Ascending aorta (tissue), 2 donors: Measurements from ENCODE around the gene C2orf15. TPM values are rescaled to one million over a fixed set of nuclear protein-coding genes. Genes with fewer than 3 reads are reported as not detected.

Source experiments
- DNase-seq, 2 donors: peaks; one replicate each; pipeline ENCODE4 v3.0.0-alpha.2; 2019; ENCODE audit warnings: low spot score in 2 of 2
- H3K27ac ChIP-seq, 2 donors: fragments of 200-600 bp; sonication (generic); one replicate each; pipeline ENCODE4 v1.5.1; 2016 to 2017; ENCODE audit warnings: mild to moderate bottlenecking in 1 of 2
- H3K27me3 ChIP-seq: fragments of 200-600 bp; sonication (generic); one replicate; pipeline ENCODE4 v1.5.1; 2017
- H3K36me3 ChIP-seq, 2 donors: fragments of 200-600 bp; sonication (generic); one replicate each; pipeline ENCODE4 v1.5.1; 2016
- H3K4me1 ChIP-seq, 2 donors: fragments of 200-600 bp; sonication (generic); one replicate each; pipeline ENCODE4 v1.5.1; 2016 to 2017; ENCODE audit warnings: mild to moderate bottlenecking in 1 of 2
- H3K4me3 ChIP-seq, 2 donors: fragments of 200-600 bp; sonication (generic); one replicate each; pipeline ENCODE4 v1.5.1; 2016 to 2017; ENCODE audit warnings: mild to moderate bottlenecking in 1 of 2
- H3K9me3 ChIP-seq, 2 donors: fragments of 200-600 bp; sonication (generic); one replicate each; pipeline ENCODE4 v1.5.1; 2016
- CTCF ChIP-seq, 3 experiments: fragments of 200-600 bp in 2 of 3; fragments of 450-650 bp in 1 of 3; sonication (generic) in 2 of 3; IDR thresholded peaks; one replicate each; pipeline ENCODE4 v1.5.1; 2016 to 2019; ENCODE audit warnings: antibody characterized with exemption in 3 of 3, mild to moderate bottlenecking in 1 of 3, moderate library complexity in 1 of 3
- intact Hi-C: fragments of 100-400 bp; cut with DNase I; formaldehyde crosslinking; loops from one replicate; pipeline ENCODE4 v1.15.1; 2023
- total RNA-seq: library from RNA; depleted of rRNA; stranded (reverse); fragments of >200 nt; gene quantifications from one replicate; pipeline ENCODE4 v1.1.0, GENCODE V29; 2016

C2orf15 gene
- total RNA-seq, 1 donor from 2014 or later = 0.32 TPM

DNA sequence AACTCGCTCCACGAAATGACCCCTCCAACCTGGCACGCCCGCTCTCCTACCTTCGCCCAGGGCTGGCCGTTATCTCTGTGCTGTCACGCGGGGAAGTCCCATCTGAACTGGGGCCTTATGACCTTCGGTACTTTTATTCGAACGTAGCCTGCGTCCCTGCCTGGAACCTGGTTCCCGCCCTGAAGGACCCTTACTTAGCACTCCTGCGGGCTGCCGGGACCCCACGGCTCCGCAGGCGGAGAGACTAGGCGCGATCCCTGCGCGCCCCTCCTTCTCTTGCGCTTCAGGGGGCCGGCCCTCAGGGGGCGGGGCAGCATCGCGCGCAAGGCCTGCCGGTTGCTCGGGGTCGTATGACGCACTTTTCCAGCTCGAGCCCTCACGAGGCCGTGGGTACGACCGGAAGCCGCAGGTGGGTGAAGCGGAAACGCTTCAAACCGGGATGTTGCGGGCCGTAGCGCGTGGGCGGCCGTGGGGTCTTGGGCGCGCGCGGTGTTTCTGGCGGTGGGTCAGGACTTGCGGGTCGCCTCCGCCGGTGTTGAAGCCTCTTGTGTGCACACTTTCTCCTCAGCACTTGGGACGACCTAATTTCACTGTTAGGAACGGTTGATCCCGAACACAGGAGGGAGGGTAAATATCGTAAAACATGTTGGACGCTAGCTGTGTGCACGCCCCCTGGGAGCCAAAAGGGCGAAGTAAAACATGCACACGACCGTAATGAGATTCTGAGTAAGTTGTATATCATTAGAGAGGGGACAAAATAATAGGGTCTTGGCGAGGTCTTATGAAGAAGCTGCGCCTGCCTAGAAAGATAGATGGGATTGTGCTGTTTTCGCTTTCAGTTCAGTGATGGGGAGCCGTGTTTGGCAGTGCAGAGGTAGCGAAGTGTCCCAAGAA, 13.4 kb downstream of the C2orf15 start, which contains the start of the genes LIPT1 and TSGA10:
Gene LIPT1 (plus strand): TSS at position 325 of the 894 bp plus-strand sequence. CDS start 6,991 bp downstream, outside the sequence.
Gene TSGA10 (minus strand): TSS at position 300 of the 894 bp plus-strand sequence. CDS start 45,503 bp downstream, outside the sequence.
- H3K9me3 ChIP-seq = no peaks in the 10 kb centered on the region
- intact Hi-C loops = loop anchor here (1.0 to 10.0 kb wide), 7 partner anchors 14 to 1490 kb away; partner anchors contain the start of genes ACTR1B, C2orf15, C2orf92 and COA5
- peaks cover 0 to 13% of the 10 kb centered on the region in 2 donors for H3K4me1 ChIP-seq
- H3K27ac ChIP-seq = peak within 1 kb of the TSS; percentile 83 to 84
- H3K27me3 ChIP-seq = no peaks in the 10 kb centered on the region
- peak; percentile 74 to 95 for DNase-seq
- peak within 1 kb of the TSS; percentile 72 to 73 for H3K4me3 ChIP-seq
- peak in 1 of 3 experiments; percentile 10 for TF ChIP-seq CTCF (IDR thresholded peaks at IDR 0.05)
- H3K36me3 ChIP-seq = peaks cover 12 to 18% of the 10 kb centered on the region in 2 donors

- Histone ChIP-seq H3K4me1 (peaks cover 0 to 13% of the 10 kb centered on the region in 2 donors), H3K9me3 (no peaks in the 10 kb centered on the region), H3K27ac (no peak overlapping the region), H3K27me3 (no peaks in the 10 kb centered on the region), H3K36me3 (peaks cover 12 to 24% of the 10 kb centered on the region in 2 donors), H3K4me3 (no peak overlapping the region)
- no peak for DNase-seq
- intact Hi-C loops = loop anchor here (10.0 kb wide), 3 partner anchors 552 to 1492 kb away; partner anchors contain the start of genes ACTR1B, C2orf92, COA5 and UNC50
- TF ChIP-seq CTCF (IDR thresholded peaks at IDR 0.05) = no peak
These were observed 15.4 kb downstream of the C2orf15 start for GRCh38 chr2:99156891-99157290.

- intact Hi-C loops = loop anchor here (10.0 kb wide), 3 partner anchors 554 to 1494 kb away; partner anchors contain the start of genes ACTR1B, C2orf92, COA5 and UNC50
- Histone ChIP-seq H3K27ac (no peak overlapping the region), H3K36me3 (peaks cover 12 to 24% of the 10 kb centered on the region in 2 donors), H3K9me3 (no peaks in the 10 kb centered on the region), H3K4me3 (no peak overlapping the region), H3K27me3 (no peaks in the 10 kb centered on the region), H3K4me1 (peaks cover 0 to 13% of the 10 kb centered on the region in 2 donors)
- DNase-seq = no peak
- TF ChIP-seq CTCF (IDR thresholded peaks at IDR 0.05) = no peak
These were observed 17.1 kb downstream of the C2orf15 start for GRCh38 chr2:99158599-99158998.

- intact Hi-C loops = loop anchor here (10.0 kb wide), 3 partner anchors 555 to 1495 kb away; partner anchors contain the start of genes ACTR1B, C2orf92, COA5 and UNC50
- peaks cover 12 to 24% of the 10 kb centered on the region in 2 donors for H3K36me3 ChIP-seq
- no peaks in the 10 kb centered on the region for H3K27me3 ChIP-seq
- H3K4me1 ChIP-seq = peaks cover 0 to 9% of the 10 kb centered on the region in 2 donors
- H3K4me3 ChIP-seq = no peak overlapping the region
- DNase-seq = no peak
- no peak for TF ChIP-seq CTCF (IDR thresholded peaks at IDR 0.05)
- no peaks in the 10 kb centered on the region for H3K9me3 ChIP-seq
- no peak overlapping the region for H3K27ac ChIP-seq
These were observed 18.1 kb downstream of the C2orf15 start for GRCh38 chr2:99159594-99159993.

- H3K9me3 ChIP-seq = no peaks in the 10 kb centered on the region
- no peak for TF ChIP-seq CTCF (IDR thresholded peaks at IDR 0.05)
- H3K4me3 ChIP-seq = no peak overlapping the region
- no peak for DNase-seq
- H3K36me3 ChIP-seq = peaks cover 14 to 44% of the 10 kb centered on the region in 2 donors
- intact Hi-C loops = no loop called here
- no peaks in the 10 kb centered on the region for H3K27me3 ChIP-seq
- no peaks in the 10 kb centered on the region for H3K4me1 ChIP-seq
- H3K27ac ChIP-seq = no peak overlapping the region
These were observed 24.7 kb downstream of the C2orf15 start for GRCh38 chr2:99166218-99166617.
